Neural crest cell (in vitro differentiated cells): ENCODE measurements around the gene KLC1. TPM values are rescaled to one million over a fixed set of nuclear protein-coding genes. Genes with fewer than 3 reads are reported as not detected.

ENCODE experiments used
- DNase-seq: peaks from one replicate; pipeline ENCODE4 v3.0.0; 2021; ENCODE audit warnings: low read depth, mixed read lengths, low spot score
- H3K27ac Mint-ChIP-seq: one replicate; pipeline ENCODE4 v1.8.0; 2021; ENCODE audit warnings: mild to moderate bottlenecking, mixed read lengths; ENCODE audit not compliant: unreplicated experiment
- H3K27me3 Mint-ChIP-seq: 2 replicates; pipeline ENCODE4 v1.8.0; 2021; ENCODE audit warnings: low read depth, mild to moderate bottlenecking, mixed read lengths
- H3K36me3 Mint-ChIP-seq: 2 replicates; pipeline ENCODE4 v1.8.0; 2021; ENCODE audit warnings: low read depth, mild to moderate bottlenecking, mixed read lengths
- H3K4me1 Mint-ChIP-seq: 2 replicates; pipeline ENCODE4 v1.8.0; 2021; ENCODE audit warnings: mixed read lengths
- H3K4me3 Mint-ChIP-seq: one replicate; pipeline ENCODE4 v1.8.0; 2021; ENCODE audit warnings: mild to moderate bottlenecking, mixed read lengths
- H3K9me3 Mint-ChIP-seq: 2 replicates; pipeline ENCODE4 v1.8.0; 2021; ENCODE audit warnings: mixed read lengths
- total RNA-seq: library from RNA; stranded (reverse); gene quantifications from 2 replicates; pipeline ENCODE4 v1.2.1, GENCODE V29; 2021
- TF ChIP-seq, protein P1 (sequence below): fragments of 200-600 bp; sonication (generic); conservative IDR thresholded peaks from 2 replicates; pipeline ENCODE4 v1.5.0; 2021; ENCODE audit warnings: antibody characterized with exemption, mild to moderate bottlenecking

Gene KLC1
- total RNA-seq, 1 donor from 2014 or later: 173 TPM

DNA sequence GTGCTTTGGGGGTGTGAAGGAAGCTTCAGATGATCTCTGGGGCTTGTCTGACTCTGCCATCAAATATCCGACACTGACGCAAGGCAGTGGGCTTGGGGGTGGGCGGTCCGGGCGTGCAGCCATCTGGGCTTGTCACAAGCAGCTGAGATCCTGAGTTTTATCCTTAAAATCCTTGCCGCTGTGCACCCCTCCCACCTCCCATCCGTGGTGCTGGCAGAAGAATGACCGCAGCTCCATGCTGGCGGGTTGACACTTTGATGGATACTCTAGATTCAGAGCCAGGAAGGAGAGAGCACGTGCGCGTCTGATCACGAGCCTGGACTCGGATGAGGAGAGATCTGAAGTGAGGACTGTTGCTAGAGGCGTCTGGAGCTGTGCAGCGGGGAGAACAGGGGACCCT lies 89.6 kb downstream of the KLC1 start:
- no peak for DNase-seq
- no peak overlapping the region for H3K27ac Mint-ChIP-seq
- H3K27me3 Mint-ChIP-seq: peaks cover 4% of the 10 kb centered on the region
- TF ChIP-seq, protein P1, sequence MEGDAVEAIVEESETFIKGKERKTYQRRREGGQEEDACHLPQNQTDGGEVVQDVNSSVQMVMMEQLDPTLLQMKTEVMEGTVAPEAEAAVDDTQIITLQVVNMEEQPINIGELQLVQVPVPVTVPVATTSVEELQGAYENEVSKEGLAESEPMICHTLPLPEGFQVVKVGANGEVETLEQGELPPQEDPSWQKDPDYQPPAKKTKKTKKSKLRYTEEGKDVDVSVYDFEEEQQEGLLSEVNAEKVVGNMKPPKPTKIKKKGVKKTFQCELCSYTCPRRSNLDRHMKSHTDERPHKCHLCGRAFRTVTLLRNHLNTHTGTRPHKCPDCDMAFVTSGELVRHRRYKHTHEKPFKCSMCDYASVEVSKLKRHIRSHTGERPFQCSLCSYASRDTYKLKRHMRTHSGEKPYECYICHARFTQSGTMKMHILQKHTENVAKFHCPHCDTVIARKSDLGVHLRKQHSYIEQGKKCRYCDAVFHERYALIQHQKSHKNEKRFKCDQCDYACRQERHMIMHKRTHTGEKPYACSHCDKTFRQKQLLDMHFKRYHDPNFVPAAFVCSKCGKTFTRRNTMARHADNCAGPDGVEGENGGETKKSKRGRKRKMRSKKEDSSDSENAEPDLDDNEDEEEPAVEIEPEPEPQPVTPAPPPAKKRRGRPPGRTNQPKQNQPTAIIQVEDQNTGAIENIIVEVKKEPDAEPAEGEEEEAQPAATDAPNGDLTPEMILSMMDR: no peak
- peak overlapping the region; percentile 91 for H3K4me3 Mint-ChIP-seq
- H3K4me1 Mint-ChIP-seq: peaks cover 48% of the 10 kb centered on the region
- no peaks in the 10 kb centered on the region for H3K9me3 Mint-ChIP-seq
- peaks cover 3% of the 10 kb centered on the region for H3K36me3 Mint-ChIP-seq

DNA sequence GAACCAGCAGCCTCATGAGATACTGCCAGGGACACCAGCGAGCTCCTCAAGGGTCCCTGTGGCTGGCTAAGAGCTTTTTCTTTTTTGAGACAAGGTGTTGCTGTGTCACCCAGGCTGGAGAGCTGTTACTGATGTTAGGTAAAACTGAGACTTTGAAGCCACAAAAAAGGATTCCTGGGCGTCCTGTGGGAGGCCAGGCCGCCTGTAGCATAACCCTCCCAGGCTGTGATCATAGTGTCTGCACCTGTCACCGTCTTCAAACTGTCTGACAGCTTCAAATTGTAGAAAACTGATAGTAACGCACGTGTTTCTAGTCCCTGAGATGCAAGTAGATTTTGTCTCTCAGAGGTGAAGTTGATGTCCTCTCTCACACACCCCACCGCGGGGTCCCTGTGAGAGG lies 90.7 kb downstream of the KLC1 start:
- no peak overlapping the region for H3K27ac Mint-ChIP-seq
- TF ChIP-seq, protein P1: no peak
- peaks cover 4% of the 10 kb centered on the region for H3K27me3 Mint-ChIP-seq
- peaks cover 3% of the 10 kb centered on the region for H3K36me3 Mint-ChIP-seq
- no peaks in the 10 kb centered on the region for H3K9me3 Mint-ChIP-seq
- DNase-seq: no peak
- peak overlapping the region; percentile 6 for H3K4me3 Mint-ChIP-seq
- peaks cover 41% of the 10 kb centered on the region for H3K4me1 Mint-ChIP-seq

DNA sequence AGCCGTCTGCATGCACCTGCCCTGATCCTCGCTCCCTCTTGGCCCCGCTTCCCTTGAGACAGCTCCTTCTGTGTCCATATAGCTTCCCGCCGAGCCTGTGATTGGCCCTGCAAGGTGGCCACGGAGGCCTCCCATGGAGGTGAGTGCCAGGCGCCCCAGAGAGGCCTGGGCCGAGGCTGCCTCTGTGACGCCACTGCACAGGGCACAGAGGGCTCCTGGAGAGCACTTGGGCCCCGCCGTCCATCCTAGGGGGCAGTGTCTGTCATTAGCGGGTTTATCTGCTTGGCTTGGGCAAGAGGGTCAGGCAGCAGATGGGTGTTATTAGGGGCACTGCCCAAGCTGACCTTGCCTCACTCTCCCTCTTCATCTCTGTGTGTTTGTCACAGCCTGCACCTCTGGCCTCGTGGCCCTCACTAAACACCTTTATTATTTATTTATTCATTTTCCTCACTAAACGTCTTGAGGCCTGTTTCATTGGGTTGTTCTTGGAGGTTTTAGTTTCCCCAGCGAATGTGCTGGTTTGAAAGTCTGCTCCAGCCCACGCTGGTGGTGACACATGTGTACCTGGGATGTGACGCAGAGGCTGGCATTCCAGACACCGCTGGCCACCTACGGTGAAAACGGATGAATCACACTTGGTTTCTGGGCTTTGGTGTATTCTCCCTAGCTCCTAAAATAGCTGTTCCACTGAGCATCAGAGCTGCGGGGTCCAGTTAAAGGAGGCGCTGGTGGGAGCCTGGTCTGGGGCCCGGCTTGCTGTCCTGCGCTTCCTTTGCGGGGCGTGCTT lies 92.5 kb downstream of the KLC1 start:
- TF ChIP-seq, protein P1: no peak
- Mint-ChIP-seq H3K4me1 (peaks cover 35% of the 10 kb centered on the region), H3K36me3 (no peaks in the 10 kb centered on the region), H3K4me3 (peak overlapping the region; percentile 62), H3K27me3 (no peaks in the 10 kb centered on the region), H3K27ac (no peak overlapping the region), H3K9me3 (no peaks in the 10 kb centered on the region)
- no peak for DNase-seq

DNA sequence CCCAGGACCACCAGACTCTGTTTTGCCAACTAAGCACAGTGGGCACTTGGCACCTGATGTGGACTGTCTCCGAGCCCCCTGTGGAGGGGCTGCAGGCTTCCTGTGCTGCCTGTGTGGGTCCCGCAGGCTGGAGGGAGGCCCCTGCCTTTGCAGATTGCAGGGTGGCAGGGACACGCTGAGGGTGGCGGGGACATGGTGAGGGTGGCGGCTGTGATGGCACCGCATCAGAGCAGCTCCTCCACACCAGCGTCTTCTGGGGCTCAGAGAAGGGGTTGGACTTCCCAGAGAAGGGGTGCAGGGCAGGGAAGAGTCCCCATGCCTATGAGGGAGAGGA lies 94.7 kb downstream of the KLC1 start:
- H3K4me3 Mint-ChIP-seq: no peak overlapping the region
- peaks cover 1% of the 10 kb centered on the region for H3K36me3 Mint-ChIP-seq
- no peak overlapping the region for H3K27ac Mint-ChIP-seq
- no peaks in the 10 kb centered on the region for H3K27me3 Mint-ChIP-seq
- H3K9me3 Mint-ChIP-seq: no peaks in the 10 kb centered on the region
- TF ChIP-seq, protein P1: no peak
- no peak for DNase-seq
- peaks cover 13% of the 10 kb centered on the region for H3K4me1 Mint-ChIP-seq

DNA sequence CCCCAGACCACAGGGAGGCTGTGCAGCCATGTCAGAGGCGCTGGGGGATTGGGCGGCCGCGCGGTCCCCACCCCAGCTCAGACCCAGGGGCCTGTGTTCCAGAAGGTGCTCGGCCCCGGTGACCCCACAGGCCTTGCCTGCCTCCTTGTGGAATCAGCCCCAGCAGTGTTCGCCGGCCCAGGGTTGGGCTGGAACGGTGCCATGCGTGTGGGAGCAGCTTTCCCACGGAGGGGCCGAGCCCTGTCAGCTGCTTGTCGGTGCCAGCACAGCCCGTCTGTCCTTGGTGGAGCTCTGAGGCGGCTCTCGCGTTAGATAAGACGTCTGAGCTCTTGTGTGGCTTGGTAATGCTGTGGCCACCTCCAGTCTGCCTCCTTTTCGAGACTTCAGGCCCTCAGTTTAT lies 95.1 kb downstream of the KLC1 start:
- no peak overlapping the region for H3K27ac Mint-ChIP-seq
- no peaks in the 10 kb centered on the region for H3K9me3 Mint-ChIP-seq
- TF ChIP-seq, protein P1: no peak
- peaks cover 2% of the 10 kb centered on the region for H3K36me3 Mint-ChIP-seq
- DNase-seq: no peak
- no peaks in the 10 kb centered on the region for H3K27me3 Mint-ChIP-seq
- H3K4me1 Mint-ChIP-seq: peaks cover 11% of the 10 kb centered on the region
- no peak overlapping the region for H3K4me3 Mint-ChIP-seq
